GM18519 (cell line): ENCODE measurements around the gene CDKAL1.
"Not testable (repeated sequence)": the region's sequence is repeated elsewhere in the genome, so short reads cannot be mapped to it uniquely, and the experiment has no call there.

Source experiments
- ATAC-seq: cut with Tn5 transposase; IDR thresholded peaks from one replicate; pipeline ENCODE4 v1.9.1; 2021; ENCODE audit warnings: mild to moderate bottlenecking, moderate library complexity; ENCODE audit not compliant: unreplicated experiment, low FRiP score

CDKAL1 gene

DNA sequence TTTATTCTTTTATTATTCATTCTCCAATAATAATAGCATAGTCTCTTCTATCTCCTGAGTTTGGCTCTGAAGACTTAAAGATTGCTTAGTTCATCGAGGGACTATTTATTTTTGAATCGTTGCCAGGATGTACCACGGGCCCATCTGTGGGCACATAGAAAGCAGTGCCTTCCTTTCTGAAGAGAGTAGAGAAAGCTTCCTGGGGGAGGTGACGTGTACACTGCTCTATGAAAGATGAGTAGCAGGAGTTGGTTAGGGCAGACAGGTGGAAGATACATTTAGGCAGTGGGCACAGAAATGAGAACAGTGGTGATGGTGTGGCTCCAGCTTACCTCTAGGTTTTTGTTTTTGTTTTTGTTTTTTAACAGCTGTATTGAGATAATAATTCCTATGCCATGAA is 98.4 kb downstream of the CDKAL1 start:
- no peak for ATAC-seq

GRCh38 chr6:20633566-20634340 is 99.5 kb downstream of the CDKAL1 start:
- ATAC-seq, result no peak

GRCh38 chr6:20639161-20639560 is 104.9 kb downstream of the CDKAL1 start:
- no peak for ATAC-seq

- no peak for ATAC-seq
These were observed 105.9 kb downstream of the CDKAL1 start for GRCh38 chr6:20640181-20640580.

DNA sequence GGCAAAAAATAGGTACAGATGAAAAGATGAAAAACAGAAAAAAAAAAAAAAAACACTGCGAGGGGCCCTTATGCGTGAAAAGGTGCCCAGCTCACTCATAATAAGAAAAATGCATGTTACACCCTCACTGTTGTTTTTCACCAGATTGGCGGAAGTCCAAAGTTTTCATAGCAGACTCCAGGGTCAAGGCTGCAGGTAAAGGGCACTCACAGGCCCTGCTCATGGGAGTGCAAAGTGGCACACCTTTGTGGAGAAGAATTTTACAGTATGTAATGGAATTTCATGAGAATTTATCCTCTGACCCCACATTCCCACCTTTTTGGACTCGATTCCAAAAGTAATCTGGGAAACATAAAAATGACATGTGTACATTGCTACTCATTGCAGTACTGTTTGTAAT is 108.2 kb downstream of the CDKAL1 start:
- no peak for ATAC-seq

- ATAC-seq, result no peak
These were observed 110.6 kb downstream of the CDKAL1 start for GRCh38 chr6:20644667-20645370.

GRCh38 chr6:20645572-20645971 is 111.3 kb downstream of the CDKAL1 start:
- ATAC-seq, result not testable (repeated sequence)

DNA sequence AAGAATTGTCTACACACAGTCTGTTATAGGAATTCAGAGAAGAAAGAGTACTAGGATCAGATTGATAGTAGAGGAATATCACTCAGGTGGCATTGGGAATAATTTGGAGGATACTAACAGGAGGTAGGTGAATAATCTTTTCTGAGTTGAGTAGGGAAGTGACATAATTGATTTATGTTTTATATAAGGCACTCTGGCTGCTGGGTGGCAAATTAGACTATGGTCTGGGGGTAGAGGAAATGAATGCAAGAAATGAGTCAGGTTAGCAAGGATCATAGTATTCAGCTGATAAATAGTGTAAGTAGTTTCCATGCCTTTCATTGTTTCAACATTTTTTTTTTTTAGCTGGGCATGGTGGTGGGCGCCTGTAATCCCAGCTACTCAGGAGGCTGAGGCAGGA is 113.3 kb downstream of the CDKAL1 start:
- no peak for ATAC-seq

- ATAC-seq, result not testable (repeated sequence)
These were observed 115.6 kb downstream of the CDKAL1 start for GRCh38 chr6:20649696-20650470.

DNA sequence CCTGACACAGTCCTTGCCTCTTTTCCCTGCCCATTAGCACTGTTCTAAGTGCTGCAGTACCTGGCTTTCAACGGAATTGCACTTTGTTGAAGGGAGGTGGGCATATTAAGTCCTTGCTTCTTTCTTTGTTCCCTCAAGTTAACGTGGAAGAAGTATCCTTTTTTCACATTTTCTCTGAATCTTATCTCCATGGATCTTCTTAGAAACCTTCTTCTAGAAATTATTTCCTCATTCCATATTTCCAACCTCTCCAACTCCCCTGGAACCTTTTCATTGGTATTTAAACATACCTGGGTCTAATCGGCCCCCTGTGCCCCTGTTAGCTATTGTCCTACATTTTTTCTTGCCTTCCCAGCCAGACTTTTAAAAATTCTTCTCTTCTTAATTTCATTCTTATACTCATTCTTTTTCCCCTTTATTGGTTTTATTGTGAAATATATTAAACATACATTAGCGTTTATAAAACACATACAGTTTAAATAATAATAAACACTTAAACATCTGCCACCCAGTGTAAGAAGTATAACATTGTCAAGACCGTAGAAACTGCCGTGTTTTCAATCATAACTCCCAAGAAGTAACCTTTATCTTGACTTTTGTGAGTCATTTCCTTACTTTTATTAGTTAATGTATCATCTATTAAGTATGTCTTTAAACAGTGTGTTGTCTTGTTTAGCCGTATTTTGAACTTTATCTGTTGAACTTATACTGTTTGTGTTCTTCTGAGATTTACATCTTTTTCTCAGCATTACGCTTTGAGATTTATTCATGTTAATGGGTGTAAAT is 118.2 kb downstream of the CDKAL1 start:
- ATAC-seq, result no peak

- no peak for ATAC-seq
These were observed 118.8 kb downstream of the CDKAL1 start for GRCh38 chr6:20653085-20653479.

GRCh38 chr6:20655317-20655716 is 121.1 kb downstream of the CDKAL1 start:
- ATAC-seq, result no peak

- ATAC-seq, result no peak
These were observed 123.1 kb downstream of the CDKAL1 start for GRCh38 chr6:20657274-20657800.

DNA sequence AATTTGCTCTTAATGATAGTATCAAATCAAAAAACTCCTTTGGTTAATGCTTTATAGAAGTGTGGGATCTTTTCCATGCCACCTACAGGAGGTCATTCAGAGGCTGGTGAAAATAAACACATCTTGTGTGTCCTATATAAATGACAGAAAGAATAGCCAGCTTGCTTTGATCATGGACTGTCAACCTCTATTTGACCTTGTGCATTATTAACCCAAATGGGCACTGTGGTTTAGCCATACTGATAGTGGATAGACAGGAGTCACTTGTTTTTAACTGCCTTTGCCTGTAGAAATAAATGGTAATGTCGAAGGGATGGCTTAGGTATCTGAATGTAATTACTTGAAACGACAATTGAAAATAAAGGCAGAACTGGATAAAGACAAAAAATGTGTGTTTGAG is 123.8 kb downstream of the CDKAL1 start:
- ATAC-seq, result no peak

DNA sequence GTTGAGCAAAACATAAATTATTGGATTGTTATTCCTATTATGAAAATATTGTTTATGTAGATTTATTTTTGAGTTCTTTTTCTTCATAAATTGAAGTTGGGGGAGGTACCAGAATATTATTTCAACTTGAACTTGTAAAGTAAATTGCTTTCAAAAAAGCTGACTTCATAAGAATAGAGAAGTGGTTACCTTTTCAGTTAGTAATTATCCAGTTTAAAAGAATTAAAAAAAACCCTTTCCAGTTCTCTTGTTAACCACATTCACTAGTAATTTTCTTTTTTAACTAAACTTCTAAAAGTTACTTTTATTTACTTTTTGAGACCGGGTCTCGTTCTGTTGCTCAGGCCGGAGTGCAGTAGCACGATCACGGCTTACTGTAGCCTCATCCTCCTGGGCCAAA is 124.3 kb downstream of the CDKAL1 start:
- ATAC-seq, result no peak

DNA sequence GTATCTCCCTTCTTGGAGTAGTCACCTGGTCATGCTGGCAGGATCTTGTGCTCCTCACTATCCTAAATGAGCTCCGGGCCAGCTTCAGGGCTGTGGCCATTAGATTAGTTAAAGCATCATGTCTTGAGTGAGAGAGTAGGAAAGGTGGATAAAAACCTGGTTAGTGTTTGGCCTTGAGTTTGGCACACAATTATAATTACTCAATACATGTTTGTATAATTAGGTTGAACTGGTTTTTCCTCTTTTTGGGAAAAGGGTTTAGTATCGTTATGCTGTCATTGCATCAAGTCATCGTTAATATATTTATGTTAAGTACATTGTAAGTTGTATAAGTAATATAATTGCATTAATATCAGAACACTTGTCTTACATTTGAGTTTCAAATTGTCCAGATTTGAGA is 126.3 kb downstream of the CDKAL1 start:
- ATAC-seq, result no peak

GRCh38 chr6:20661721-20662120 is 127.5 kb downstream of the CDKAL1 start:
- no peak for ATAC-seq

GRCh38 chr6:20664250-20664649 is 130.0 kb downstream of the CDKAL1 start:
- ATAC-seq, result no peak

DNA sequence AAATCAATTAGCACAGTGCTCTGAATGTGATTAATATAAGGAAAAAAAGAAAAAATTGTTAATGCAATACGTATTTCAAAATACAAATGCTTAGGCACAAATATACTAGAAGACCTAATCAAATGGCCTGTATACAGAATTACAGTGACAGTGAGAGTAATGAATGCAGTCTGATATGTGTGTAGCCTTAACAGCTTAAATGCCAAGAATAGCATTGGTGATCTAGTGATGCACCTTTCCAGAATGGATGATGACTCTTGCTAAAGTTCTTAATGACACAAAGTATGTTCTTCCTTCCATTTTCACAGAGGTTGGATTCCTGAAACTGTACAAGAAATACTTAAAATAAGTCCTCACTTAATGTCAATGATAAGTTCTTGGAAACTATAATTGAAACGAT is 131.0 kb downstream of the CDKAL1 start:
- no peak for ATAC-seq

DNA sequence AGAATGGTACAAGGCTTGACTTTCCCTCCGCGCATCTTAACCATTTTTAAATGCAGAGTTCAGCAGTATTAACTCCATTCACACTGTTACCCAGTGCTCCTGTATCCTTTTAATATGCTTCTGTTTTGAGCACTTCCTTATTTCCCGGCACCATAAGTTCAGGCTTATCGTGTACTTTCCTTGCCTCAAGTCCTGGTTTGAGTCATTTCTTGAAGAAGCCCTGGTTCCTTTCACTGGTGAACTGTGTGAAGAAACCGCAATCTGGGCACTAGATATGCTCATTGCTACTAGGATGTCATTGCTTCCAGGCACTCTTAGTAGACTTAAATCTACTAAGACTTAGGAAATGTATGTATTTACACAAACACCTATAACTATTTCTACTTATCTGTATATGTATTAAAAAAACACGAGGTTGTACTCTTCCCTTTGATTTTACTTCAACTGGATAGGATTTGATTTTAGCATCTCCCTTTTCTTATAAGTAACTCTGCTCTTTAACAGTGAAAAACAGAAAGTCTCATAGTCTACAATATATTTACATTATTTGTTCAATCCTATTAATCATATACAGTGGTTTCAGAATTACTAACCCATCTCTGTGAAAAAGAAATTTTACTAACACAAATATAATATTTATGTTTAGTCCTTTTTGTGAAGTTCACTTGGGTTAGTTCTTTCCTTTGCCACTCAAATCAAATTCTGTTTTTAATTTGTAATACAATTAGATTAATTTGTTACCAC is 135.5 kb downstream of the CDKAL1 start:
- peak; percentile 86 for ATAC-seq
